OCI-LY1 (cell line): Measurements from ENCODE around the gene APBB1IP.
A peak's percentile ranks its signal among the peaks of the same experiment; 100 is the strongest.

ENCODE experiments used
- CTCF ChIP-seq: fragments of 200-600 bp; sonication (generic), shearing (Covaris generic); IDR thresholded peaks from 2 replicates; pipeline ENCODE4 v1.5.1; 2017; ENCODE audit warnings: mild to moderate bottlenecking, antibody characterized with exemption, low read length, moderate library complexity, mixed read lengths
- EZH2 ChIP-seq: fragments of 200-600 bp; sonication (generic), shearing (Covaris generic); IDR thresholded peaks from 2 replicates; pipeline ENCODE4 v1.8.0; 2017; ENCODE audit warnings: borderline replicate concordance, mixed run types, mild to moderate bottlenecking, antibody characterized with exemption, low read length, moderate library complexity, mixed read lengths

- TF ChIP-seq CTCF (peak; percentile 14; the same call in 1 of the 2 replicates), EZH2 (no peak)
Observed at GRCh38 chr10:26437637-26438461, at the start of gene APBB1IP.
